NCI-H2196 (cell line): ENCODE results near the gene COL5A2.

ENCODE experiments used
- DNase-seq: peaks from one replicate; lab custom pipeline; 2025; ENCODE audit not compliant: unreplicated experiment; lab: John Stamatoyannopoulos, UW

Gene COL5A2

DNA sequence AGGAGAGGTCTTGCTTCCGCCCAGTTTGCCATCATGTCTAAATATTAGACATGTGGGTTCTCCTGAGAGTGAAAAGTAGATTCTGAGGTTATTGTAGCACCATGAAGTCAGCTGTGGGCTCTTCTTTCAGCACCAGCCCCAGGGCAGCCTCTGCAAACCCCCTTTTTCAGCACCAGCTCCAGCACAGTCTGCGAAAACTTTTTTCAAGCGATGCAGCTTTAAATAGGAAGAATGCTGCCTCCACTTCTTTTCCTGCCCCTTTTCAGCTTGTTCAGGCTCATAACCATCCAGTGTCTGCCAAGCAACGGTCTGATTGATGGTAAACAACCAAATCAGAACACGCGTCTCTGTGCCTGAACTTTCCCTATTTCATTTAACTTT is at the start of gene COL5A2:
Gene COL5A2, minus strand, starts transcription at position 192 of the 381 bp plus-strand sequence. Its CDS starts 157 bp downstream, at position 35.
- DNase-seq: no peak

DNA sequence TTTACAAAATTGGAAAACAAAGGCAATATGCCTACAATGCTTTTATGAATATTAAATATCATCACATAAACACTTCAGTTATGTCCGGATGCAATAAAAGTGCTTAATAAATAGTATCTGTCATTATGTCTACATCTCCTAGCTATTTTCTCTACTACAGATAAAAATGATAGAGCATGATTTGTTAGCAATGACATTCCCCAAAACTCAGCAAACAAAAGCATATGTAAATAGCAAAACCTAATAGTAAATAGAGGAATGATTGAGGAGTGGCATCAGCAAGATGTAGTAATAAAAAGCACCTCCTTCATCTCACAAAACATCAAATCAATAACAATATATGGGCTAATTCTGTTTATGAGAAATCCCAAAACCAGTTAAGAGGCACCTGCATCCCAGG is 46.5 kb upstream of the COL5A2 start:
- no peak for DNase-seq

DNA sequence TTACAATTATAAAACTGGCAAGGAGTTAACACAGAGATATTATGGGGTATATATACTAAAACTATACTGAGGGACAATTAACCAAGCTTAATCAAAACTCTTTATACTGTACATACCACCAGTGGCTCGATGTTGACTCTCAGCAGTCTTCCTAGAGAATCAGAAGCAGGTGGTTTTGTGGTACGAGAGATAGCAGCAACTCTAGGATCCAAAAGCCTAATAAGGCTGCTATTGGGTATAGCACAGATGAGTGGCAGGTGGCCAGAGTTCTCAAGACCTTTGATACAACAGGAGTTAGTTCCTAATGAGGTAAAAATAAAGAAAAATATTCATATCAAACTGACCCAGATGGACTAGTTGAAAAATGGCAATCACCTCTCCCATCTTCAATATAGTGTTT is 45.5 kb upstream of the COL5A2 start:
- DNase-seq: no peak

DNA sequence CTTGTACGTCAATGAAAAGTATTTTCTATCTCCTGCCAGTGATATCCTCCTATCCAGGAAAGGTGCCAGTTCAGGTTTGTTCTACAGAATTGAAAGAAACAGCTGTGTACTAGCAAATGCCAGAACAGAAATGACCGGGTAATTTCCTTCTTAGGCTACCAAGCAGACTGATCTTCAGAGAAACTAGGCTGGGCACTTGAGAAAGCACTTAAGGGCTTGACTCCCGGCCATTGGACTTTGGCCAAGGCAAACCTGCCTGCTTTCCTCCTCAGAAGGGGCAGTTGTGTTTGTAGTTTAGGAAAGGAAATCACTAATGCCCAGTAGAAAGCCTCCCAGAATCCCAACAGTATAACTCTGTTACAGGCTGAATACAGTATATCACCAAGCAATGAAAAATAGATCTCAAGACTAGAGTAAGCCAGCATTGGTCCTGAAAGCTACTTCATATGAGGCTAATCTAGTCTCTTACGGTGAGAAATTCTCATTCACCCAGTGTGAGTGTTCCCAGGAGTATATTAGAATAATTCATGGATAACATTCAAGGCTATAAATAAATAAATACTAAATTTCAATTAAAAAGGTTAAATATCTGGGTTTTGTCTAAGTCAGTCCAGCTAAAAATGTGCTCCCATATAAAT is 43.0 kb upstream of the COL5A2 start:
- no peak for DNase-seq

DNA sequence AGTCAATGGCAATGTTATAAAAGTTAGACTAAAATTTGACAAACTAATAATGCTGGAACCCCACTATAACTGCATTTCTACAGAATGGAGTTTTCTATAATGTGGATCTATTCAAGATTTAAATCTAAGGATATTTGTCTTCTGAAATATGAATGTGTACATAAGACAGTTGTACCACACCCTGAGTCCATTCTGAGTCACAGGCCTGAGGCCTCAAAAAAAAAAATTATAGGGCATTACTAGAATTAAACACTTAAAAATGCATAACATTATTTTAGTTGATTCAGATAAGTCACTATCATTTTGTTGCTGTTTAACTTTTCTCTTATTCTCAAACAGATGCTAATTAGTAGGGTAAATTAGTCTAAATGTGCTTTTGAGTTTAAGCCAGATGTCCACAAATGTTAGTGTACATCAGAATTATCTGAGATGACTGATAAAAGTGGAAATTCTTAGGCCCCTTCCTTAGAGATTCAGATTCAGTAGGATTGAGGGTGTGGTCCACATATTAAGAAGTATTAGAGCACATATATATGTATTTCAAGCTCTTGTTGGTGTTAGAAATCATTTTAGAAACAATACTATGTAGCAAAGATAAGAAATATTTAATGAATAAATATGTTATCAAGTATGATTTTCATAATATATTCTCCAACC is 42.4 kb upstream of the COL5A2 start:
- no peak for DNase-seq

DNA sequence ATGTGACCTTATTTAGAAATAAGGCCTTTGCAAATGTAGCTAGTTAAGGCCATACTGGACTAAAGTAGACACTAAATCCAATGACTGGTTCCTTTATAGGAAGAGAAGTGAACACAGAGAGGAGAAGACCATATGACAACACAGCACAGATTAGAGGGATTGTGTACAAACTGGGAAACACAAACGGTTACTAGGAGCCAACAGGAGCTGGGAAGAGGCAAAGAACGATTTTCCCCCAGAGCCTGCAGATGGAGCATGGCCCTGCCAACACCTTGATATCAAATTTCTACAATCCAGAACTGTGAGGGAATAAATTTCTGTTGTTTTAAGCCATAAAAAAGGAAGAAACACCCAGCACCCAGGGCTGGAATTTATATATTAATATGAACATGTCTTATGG is 38.7 kb upstream of the COL5A2 start:
- DNase-seq: no peak

DNA sequence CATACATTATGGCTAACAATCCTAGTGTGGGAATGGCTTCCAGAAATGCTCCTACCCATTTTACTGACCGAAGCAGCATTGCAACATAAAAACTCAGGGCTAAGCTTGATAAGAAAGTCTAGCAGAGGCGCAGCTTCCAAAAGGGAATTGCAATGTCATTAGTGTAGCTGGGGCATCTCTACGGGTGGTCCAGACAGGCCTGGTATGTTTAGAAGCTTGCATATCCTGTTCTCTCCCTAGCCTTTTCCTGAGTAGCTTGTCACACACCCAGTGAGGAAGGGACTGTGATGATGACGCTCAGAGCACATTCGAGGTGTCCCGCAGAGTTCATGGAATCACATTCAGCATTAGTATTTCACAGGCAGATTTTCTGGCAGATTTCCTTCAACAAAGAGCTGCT is 38.0 kb upstream of the COL5A2 start:
- no peak for DNase-seq

DNA sequence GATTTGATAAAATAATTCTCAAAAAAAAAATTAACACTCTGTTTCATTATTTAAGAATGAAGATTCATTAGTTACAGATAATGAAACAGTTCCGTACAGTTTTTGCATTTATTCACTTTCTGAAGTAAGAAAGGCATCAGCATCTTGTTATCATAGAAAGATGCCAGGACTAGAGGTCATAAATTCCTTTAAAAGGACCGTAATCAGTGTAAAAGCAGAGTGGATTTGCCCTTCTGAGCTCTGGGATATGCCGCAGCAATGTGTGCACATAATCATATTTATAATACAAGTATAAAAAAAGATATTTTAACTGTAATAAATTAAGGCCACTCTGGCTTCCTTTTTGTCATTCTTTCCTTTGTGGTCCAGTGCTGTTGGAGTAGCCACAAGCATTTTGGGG is 37.5 kb upstream of the COL5A2 start:
- no peak for DNase-seq

DNA sequence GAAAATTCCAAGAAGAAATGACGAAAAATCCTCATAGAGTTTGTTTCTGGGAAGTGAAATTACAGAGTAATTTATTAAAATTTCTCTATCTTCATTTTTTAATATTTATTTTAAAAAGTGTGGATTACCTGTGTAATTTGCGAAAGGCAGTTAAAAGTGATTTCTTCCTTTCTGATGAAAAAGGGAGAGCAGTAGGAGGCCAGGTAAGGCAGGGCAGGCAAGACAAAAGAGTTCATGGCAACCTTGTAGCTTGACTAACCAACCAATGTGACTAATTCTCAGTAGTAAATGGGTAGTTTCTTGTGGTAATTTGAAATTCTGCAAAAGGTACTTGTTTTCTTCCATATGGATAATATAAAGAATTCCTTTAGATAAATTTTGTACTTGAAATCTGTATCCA is 34.9 kb upstream of the COL5A2 start:
- no peak for DNase-seq

DNA sequence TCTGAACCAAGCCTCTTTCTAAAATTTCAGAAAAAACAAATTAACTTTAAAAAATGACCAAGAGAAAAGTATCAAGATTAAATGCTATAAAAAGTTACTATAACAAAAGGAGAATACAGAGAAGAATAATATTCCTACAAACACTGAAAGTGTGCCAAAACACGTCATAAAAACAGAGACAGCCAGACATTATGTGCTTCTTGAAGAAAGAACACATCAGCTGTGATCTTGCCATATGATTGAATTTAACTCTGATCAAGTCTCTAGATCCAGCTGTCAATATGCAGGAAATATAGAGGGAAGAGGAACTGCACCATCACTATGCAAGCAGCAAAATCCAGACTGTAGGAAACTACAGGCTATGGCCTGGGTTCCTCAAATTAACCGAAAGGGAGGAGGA is 33.7 kb upstream of the COL5A2 start:
- DNase-seq: no peak

DNA sequence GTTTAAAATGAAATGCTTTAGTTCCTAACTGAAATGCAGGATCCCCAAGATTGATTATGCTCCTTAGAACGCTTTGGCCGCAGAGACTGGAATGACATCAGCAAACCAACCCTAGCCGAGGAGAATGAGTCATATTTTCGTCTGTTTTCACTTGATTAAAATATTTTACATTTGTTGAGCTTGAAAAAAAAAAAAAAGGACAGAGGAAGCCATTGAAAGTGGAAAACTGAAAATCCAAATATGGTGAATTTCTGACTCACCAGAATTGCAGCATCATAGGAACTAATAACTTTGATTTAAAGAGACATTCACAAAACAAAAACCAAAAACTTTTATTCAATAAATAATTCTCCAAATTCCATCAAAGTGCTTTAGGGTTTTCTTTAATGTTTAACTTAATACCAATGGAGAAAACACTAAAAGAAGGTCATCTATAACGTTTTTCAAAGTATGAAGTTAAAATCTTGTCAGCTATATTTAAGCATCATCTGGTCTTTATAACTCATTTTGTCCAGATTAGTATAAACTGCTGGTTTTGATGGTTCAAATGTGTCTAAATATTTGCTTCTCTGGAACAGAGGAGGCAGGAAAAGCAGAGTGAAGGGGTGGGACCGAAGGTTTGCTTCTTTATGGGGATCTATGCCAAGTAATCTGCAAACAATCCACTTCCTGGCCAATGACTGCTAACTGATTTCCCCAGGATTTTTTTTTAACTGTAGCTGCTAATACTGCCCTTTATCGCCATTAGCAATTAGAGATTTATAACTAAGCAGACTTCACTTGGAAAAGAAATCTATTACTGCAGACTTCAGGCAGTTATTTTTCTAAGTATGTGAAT is 30.9 kb upstream of the COL5A2 start:
- DNase-seq: no peak

DNA sequence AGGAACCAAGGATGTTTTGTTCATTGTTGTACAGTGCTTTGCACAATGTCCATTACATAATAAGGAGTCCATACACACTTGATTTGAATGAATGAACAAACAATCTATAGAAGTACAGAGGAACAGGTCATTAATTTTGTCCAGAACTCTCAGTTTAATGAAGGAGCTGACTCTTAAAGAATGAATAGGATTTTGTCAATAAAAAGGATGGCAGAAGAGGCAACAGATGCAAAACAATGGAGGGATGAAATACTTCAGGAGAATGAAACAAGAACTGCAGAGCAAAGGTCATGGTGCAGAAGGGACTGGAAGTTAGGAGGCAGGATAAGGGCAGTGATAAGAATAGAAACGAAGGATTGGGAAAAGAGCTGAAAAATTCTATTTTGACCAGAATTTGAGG is 28.7 kb upstream of the COL5A2 start:
- no peak for DNase-seq

DNA sequence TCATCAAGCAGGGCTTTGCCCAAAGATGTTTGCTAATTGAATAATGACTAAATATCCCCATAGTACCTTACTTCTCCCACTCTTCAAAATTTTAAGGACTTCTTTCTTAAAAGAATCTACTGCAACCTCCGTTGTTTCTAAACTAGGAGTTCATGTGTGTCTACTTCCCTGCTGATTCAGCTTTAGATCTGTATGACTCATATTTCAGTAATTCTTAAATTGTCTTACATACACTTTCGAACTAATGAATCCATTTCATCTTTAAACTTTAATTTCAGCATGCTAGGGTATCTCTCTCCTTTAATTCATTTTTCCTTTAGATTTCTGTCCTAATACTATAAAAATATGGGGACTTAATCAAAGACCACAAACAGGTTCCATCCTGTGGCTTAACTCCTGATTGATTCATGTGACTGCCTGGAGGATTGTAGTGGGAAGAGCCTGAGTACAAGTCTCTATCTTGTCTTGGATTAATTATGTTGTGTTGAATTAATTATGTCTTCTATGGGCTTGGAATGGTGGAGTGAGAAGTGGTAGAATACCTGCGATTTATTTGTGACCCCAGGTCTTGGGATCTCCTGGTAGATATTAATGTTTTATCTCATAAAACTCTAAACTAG is 24.9 kb upstream of the COL5A2 start:
- no peak for DNase-seq

DNA sequence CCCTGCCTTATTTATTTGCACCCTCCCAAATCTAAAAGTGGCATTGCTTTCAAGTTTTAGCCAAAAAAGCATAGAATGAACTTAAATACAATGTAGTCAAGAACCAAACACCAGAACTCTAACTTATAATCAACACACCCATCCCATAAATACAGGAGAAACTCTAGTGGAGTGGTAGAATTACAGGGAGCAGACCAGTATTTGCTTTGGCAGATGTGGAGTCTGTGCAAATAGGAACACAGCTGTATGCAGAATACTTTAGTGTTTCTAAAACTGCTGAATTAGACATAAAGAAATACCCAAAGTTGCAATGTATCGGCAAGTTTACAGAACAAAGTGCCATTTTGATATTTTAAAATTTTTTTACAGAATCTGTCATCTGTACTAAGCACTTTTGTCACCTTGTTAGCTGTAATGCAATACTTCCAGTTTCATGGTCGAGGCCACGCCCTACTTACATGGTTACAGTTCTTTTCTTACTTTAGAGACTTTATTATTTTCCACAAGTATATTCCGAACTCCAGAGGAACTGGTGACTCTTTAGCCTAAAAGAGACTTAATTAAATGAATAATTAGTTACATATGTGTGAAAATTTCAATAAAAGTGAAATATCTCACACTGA is 23.7 kb upstream of the COL5A2 start:
- no peak for DNase-seq

DNA sequence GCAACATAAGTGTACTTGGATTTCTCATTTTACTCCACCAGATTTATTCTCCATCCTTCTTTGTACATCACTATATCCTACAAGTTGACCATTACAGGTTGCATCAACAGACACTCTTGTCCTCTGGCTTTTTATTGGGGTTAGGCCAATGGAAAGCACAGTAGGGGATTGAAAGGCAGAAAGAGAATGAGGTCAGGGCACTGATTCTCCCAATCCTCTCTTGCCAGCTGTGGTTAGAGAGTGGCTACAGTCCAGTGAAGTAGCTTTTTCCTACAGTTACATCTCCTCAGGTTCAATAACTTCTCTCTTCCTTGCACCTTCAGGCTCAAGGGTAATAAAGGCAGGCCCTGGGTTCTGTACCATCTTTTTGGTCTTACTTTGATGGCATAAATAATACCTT is 20.2 kb upstream of the COL5A2 start:
- no peak for DNase-seq

DNA sequence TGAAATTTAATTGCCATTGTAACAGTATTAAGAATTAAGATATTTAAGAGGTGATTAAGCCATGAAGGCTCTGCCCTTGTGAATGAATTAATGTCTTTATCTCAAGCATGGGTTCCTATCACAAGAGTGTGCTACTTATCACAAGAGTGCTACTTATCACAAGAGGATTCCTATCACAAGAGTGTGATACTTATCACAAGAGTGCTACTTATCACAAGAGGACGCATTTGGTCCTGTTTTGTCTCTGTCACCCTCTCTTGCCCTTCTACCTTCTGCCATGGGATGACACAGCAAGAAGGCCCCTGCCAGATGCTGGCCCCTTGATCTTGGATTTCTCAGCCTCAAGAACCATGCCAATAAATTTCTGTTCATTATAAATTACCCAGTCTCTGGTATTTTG is 13.2 kb upstream of the COL5A2 start:
- DNase-seq: no peak

DNA sequence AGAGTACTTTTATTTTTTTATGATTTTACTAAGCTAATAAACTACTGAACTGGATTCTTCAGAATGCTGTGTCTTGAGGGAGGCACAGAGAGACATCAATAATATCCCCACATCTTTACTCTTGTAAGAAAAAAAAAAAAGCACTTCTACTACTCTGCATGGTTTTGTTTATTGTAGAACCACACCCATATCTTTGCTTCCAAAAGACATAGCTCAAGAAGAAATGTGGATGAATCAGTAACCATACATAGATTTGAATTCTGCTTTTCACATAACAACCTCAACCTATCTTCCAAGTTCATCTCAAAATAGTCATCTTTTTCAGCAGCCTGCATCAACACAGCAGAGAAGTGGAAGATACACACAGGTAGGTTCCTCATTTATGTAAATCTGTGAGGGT is 12.2 kb upstream of the COL5A2 start:
- no peak for DNase-seq

DNA sequence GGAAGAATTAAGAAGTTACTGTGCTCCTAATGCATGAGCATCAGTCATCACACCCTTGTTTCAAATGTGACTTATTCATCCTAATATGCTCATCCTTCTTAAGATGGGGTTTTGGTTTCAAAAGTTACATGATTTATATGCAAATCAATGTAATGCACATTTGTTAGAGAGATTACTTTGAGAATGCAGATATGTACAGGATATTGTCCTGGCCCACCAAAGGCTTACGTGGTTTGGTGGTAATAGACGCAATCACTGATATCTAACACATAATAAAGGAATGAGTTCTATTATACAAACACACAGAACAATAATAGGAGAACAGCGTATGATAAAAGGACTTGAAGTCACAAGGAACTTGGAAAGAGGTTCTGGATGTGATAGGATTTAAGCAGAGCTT is 11.1 kb upstream of the COL5A2 start:
- DNase-seq: no peak

DNA sequence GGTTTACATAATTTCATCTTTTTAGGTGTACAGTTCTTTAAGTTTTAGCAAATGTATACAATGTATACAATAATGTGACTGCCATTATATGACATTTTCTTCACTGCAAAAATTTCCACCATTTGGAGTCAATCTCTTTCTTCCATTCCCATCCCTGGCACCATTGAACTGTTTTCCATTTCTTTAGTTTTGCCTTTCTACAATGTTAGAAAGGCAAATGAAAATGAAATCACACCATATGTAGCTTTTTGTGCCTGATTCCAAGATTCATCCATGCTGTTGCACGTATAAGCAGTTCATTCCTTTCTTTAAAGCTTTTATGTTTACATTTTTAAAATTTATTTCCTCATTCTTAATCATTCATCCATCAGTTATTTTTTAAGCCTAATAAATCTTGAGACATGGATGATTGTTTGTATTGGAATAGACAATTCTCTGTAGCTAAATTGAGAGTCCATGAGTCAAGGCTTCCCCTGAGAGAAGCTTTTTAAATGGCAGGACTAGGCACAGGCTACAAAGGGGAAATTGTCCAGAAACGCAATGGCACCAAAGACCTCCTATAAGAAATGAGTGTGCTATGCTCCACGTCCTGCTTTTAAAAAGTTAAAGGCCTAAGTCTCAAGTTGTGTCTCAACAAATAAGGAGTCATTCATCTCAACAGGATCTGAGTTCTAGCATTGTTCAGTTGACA is 8.7 kb upstream of the COL5A2 start:
- DNase-seq: no peak

DNA sequence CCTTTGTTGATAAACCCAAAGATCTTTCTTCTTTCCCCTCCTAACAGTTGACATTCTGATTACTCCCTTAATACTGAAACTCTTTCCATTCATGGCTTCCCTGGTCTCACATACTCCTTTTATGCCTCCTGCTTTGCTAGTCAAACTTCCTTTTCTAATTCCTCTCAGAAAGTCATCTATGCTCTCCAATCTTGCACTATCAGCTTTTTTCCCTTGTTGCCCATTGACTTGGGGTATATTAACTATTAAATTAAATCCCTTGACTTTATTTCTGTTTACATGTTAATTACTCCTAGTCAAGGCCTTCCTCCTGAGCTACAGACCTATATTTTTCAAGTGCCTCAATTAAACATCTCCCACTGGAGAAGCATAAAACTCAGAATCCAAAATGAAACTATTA is 3.6 kb upstream of the COL5A2 start:
- DNase-seq: no peak

DNA sequence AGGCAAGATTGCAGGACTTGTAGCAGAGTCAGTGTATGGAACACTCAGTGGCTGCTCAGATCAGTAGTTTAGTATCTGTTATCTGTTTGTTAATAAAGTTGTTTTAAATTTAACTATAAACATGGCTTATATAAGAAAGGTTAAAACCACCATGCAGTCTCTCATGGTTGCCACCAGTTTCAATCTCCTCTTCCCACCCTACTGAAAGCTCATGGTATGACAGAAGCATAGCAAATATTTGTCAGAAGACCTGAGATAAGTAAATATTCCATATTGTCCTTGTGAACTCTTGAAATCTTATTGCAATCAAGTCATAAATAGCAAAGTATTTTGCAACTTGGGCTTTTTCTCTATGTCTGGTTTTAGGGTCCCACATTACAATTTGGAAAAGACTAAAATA is 2.1 kb upstream of the COL5A2 start:
- DNase-seq: no peak
